SK-N-SH (cell line): ENCODE results near the gene EGFLAM. TPM values are rescaled to one million over a fixed set of nuclear protein-coding genes. Genes with fewer than 3 reads are reported as not detected.

ENCODE experiments used
- CTCF ChIA-PET: fragments of 300-600, 350-600 bp; formaldehyde crosslinking; extraction: SDS; loops from one replicate; lab custom pipeline; 2021; lab: Yijun Ruan, JAX
- POLR2A ChIA-PET: fragments of 350-600 bp; sonication (Branson Sonifier 250); formaldehyde crosslinking; extraction: SDS; loops from one replicate; lab custom pipeline; 2020; ENCODE audit warnings: antibody characterized with exemption, inconsistent platforms; lab: Yijun Ruan, JAX
- DNase-seq: peaks from one replicate; pipeline ENCODE4 v3.0.0; 2012
- H2AFZ ChIP-seq: fragments of 200-600 bp; sonication (generic); 2 replicates; pipeline ENCODE4 v1.8.1; 2016; ENCODE audit warnings: antibody characterized with exemption, mild to moderate bottlenecking, low read depth
- H3F3A ChIP-seq: fragments of 200-600 bp; sonication (generic); replicated peaks from 2 replicates; pipeline ENCODE3; 2016; ENCODE audit warnings: antibody characterized with exemption, mild to moderate bottlenecking; ENCODE audit not compliant: insufficient read depth
- H3K27ac ChIP-seq, 2 experiments: fragments of 200-500 bp in 1 of 2; fragments of 200-600 bp in 1 of 2; sonication (Bioruptor generic) in 1 of 2; sonication (generic), shearing (Covaris generic) in 1 of 2; 2 replicates each; pipeline versions ENCODE4 v1.5.1 to v1.6.1; 2014 to 2016; ENCODE audit warnings: low read depth in 2 of 2, inconsistent platforms in 1 of 2, low read length in 1 of 2, mild to moderate bottlenecking in 1 of 2, mixed read lengths in 1 of 2
- H3K27me3 ChIP-seq: fragments of 200-600 bp; sonication (generic), shearing (Covaris generic); 2 replicates; pipeline ENCODE4 v1.6.1; 2016; ENCODE audit warnings: mixed run types; ENCODE audit not compliant: insufficient read depth
- H3K36me3 ChIP-seq, 2 experiments: fragments of 200-500 bp in 1 of 2; fragments of 200-600 bp in 1 of 2; sonication (Bioruptor generic) in 1 of 2; sonication (generic) in 1 of 2; replicated peaks in 1 of 2; 2 replicates each; pipeline versions ENCODE3 to v1.5.1; 2014 to 2016; ENCODE audit warnings: low read length in 1 of 2, mild to moderate bottlenecking in 1 of 2; ENCODE audit not compliant: insufficient read depth in 2 of 2, control insufficient read depth in 1 of 2
- H3K4me1 ChIP-seq, 2 experiments: fragments of 200-500 bp in 1 of 2; fragments of 200-600 bp in 1 of 2; sonication (Bioruptor generic) in 1 of 2; sonication (generic), shearing (Covaris generic) in 1 of 2; 2 replicates each; pipeline versions ENCODE4 v1.5.1 to v1.6.1; 2014 to 2016; ENCODE audit warnings: low read depth in 1 of 2, low read length in 1 of 2, mixed run types in 1 of 2; ENCODE audit not compliant: insufficient read depth in 2 of 2, control insufficient read depth in 1 of 2
- H3K4me2 ChIP-seq: fragments of 200-600 bp; sonication (generic), shearing (Covaris generic); 2 replicates; pipeline ENCODE4 v1.6.1; 2017; ENCODE audit warnings: mixed run types
- H3K4me3 ChIP-seq, 2 experiments: fragments of 200-500 bp in 1 of 2; fragments of 200-600 bp in 1 of 2; sonication (Bioruptor generic) in 1 of 2; sonication (generic), shearing (Covaris generic) in 1 of 2; 2 replicates each; pipeline versions ENCODE4 v1.5.1 to v1.8.1; 2014 to 2016; ENCODE audit warnings: low read depth in 2 of 2, inconsistent platforms in 1 of 2, low read length in 1 of 2, mild to moderate bottlenecking in 1 of 2, mixed read lengths in 1 of 2, moderate library complexity in 1 of 2
- H3K79me2 ChIP-seq: fragments of 200-600 bp; sonication (generic); 2 replicates; pipeline ENCODE4 v1.8.1; 2017; ENCODE audit warnings: mild to moderate bottlenecking; ENCODE audit not compliant: insufficient read depth
- H3K9ac ChIP-seq: fragments of 200-600 bp; sonication (generic); 2 replicates; pipeline ENCODE4 v1.6.1; 2017; ENCODE audit warnings: mixed run types
- H3K9me2 ChIP-seq: fragments of 200-600 bp; sonication (generic); 2 replicates; pipeline ENCODE4 v1.6.1; 2017; ENCODE audit warnings: mixed run types
- H3K9me3 ChIP-seq: fragments of 200-600 bp; sonication (generic); 2 replicates; pipeline ENCODE4 v1.6.1; 2017; ENCODE audit warnings: mixed run types, mild to moderate bottlenecking, moderate library complexity
- H4K20me1 ChIP-seq: fragments of 200-600 bp; sonication (generic); 2 replicates; pipeline ENCODE4 v1.6.1; 2017; ENCODE audit warnings: mild to moderate bottlenecking, mixed run types; ENCODE audit not compliant: insufficient read depth
- EP300 ChIP-seq, 2 experiments: IDR thresholded peaks; 2 replicates each; pipeline versions ENCODE4 v1.4.0 to v1.6.1; 2012; ENCODE audit warnings: borderline replicate concordance in 1 of 2, low read depth in 1 of 2, low read length in 1 of 2
- EZH2phosphoT487 ChIP-seq: fragments of 200-600 bp; sonication (generic); IDR thresholded peaks from 2 replicates; pipeline ENCODE4 v1.6.1; 2017; ENCODE audit warnings: low read depth, mixed run types, mild to moderate bottlenecking, antibody characterized with exemption, moderate library complexity, borderline replicate concordance
- FOSL2 ChIP-seq: IDR thresholded peaks from 2 replicates; pipeline ENCODE4 v1.4.0; 2012; ENCODE audit warnings: low read depth, mild to moderate bottlenecking, moderate library complexity, borderline replicate concordance
- FOXJ3 ChIP-seq: sonication (generic); formaldehyde crosslinking; IDR thresholded peaks from 2 replicates; pipeline ENCODE4 v1.5.1; 2020; ENCODE audit warnings: mild to moderate bottlenecking, missing genetic modification reagents
- GABPA ChIP-seq: IDR thresholded peaks from 2 replicates; pipeline ENCODE4 v1.4.0; 2012; ENCODE audit warnings: low read depth, mild to moderate bottlenecking
- GATA2 ChIP-seq: sonication (generic); formaldehyde crosslinking; IDR thresholded peaks from 2 replicates; pipeline ENCODE4 v1.5.0; 2020; ENCODE audit warnings: mild to moderate bottlenecking, missing genetic modification reagents
- JUND ChIP-seq: IDR thresholded peaks from 2 replicates; pipeline ENCODE4 v1.4.0; 2012
- MXI1 ChIP-seq: IDR thresholded peaks from 2 replicates; pipeline ENCODE4 v1.6.1; 2012; ENCODE audit warnings: mild to moderate bottlenecking, low read depth, low read length, improper control_type of control experiment
- NFIC ChIP-seq: IDR thresholded peaks from 2 replicates; pipeline ENCODE4 v1.4.0; 2012; ENCODE audit warnings: borderline replicate concordance
- NRF1 ChIP-seq: IDR thresholded peaks from 2 replicates; pipeline ENCODE4 v1.6.1; 2012; ENCODE audit warnings: low read depth, mild to moderate bottlenecking, low read length
- POLR2AphosphoS5 ChIP-seq: IDR thresholded peaks from 2 replicates; pipeline ENCODE4 v1.6.1; 2012; ENCODE audit warnings: low read depth, low read length
- RFX5 ChIP-seq: IDR thresholded peaks from 2 replicates; pipeline ENCODE4 v1.6.1; 2012; ENCODE audit warnings: mild to moderate bottlenecking, improper control_type of control experiment, low read length
- SIN3A ChIP-seq: IDR thresholded peaks from 2 replicates; pipeline ENCODE4 v1.6.1; 2012; ENCODE audit warnings: low read depth, mild to moderate bottlenecking, low read length, moderate library complexity, borderline replicate concordance
- SMC3 ChIP-seq: IDR thresholded peaks from 2 replicates; pipeline ENCODE4 v1.6.1; 2012; ENCODE audit warnings: low read depth, low read length, improper control_type of control experiment
- TAF1 ChIP-seq: IDR thresholded peaks from 2 replicates; pipeline ENCODE4 v1.6.1; 2012; ENCODE audit warnings: low read depth, mild to moderate bottlenecking, low read length, moderate library complexity, borderline replicate concordance
- TCF12 ChIP-seq: IDR thresholded peaks from 2 replicates; pipeline ENCODE4 v1.4.0; 2012
- TEAD4 ChIP-seq: IDR thresholded peaks from 2 replicates; pipeline ENCODE4 v1.4.0; 2012; ENCODE audit warnings: mild to moderate bottlenecking, borderline replicate concordance; ENCODE audit not compliant: insufficient read depth
- YY1 ChIP-seq: IDR thresholded peaks from 2 replicates; pipeline ENCODE4 v1.4.0; 2012; ENCODE audit warnings: low read depth, mild to moderate bottlenecking
- WGBS: methylation state at CpG from one replicate; pipeline ENCODE4 v1.1.6; 2017; ENCODE audit warnings: low lambda C conversion rate; 5-methylcytosine and 5-hydroxymethylcytosine counted together
- polyA plus RNA-seq, 3 experiments: library from polyadenylated mRNA; depleted of rRNA; stranded (reverse); fragments of >200 nt; gene quantifications; 2 replicates each; pipeline ENCODE4 v1.2.3, GENCODE V29; 2012
- TF ChIP-seq, protein P1 (sequence below): IDR thresholded peaks from 2 replicates; pipeline ENCODE4; 2012
- TF ChIP-seq, protein P2 (sequence below): fragments of 150-350 bp; IDR thresholded peaks from 2 replicates; pipeline ENCODE4 v1.6.1; 2016; ENCODE audit warnings: mild to moderate bottlenecking, low read depth, low read length
- TF ChIP-seq, protein P3 (sequence below): IDR thresholded peaks from 2 replicates; pipeline ENCODE4 v1.4.0; 2012; ENCODE audit warnings: low read depth

Gene EGFLAM
- polyA plus RNA-seq, 1 of the 3 experiments (the other 2 are of a cell fraction), result 0.05 TPM

DNA sequence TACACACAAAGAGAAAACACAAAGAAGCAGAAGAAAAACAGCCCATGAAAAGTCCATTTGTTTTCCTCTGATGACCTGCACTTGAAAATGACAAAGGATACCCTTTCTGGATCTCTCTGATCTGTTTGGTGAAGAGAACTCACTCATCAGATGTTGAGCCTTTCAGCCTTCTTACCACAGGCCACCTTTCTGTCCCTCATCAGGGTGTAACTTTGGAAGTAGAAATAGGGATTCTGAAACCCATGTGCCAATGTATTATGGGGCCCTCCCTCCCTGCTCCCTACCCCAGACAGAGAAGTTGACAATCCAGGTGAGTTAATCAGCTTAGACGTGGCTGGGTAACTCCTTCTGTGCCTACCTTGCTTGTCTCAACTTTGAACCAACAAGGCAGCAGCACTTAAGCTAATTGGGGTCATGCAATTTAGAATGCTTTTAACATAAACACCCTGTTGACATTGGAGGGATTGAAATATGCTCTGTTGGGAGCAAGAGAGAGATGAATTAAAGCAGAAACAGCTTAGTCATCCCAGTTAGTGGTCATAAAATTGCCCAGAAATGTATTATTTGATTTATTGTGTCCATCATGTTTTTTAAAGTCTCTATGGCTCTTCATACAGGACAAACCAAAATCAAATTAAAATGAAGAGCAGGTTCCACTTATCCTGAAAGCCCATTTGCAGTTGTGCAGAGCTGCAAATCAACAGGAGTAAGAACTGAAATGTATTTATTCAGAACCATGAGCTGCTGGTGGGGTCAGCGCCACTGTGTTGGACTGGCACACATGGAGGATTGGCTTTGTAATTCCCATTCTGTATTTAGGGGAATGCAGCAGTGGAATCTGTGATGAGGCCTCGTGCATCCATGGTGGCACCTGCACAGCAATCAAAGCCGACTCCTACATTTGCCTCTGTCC, 166.0 kb downstream of the EGFLAM start:
- Histone ChIP-seq H3K9me3 (no peaks in the 10 kb centered on the region), H3K27ac (peak overlapping the region in 1 of 2 experiments; percentile 34; a peak in 1 of 4 replicates), H3K4me2 (no peak overlapping the region), H2AFZ (no peak overlapping the region), H3K9ac (no peak overlapping the region), H3K4me3 (no peak overlapping the region), H3K36me3 (no peaks in the 10 kb centered on the region), H3K79me2 (no peaks in the 10 kb centered on the region), H3K9me2 (no peaks in the 10 kb centered on the region), H4K20me1 (no peaks in the 10 kb centered on the region), H3K4me1 (peaks cover 7 to 15% of the 10 kb centered on the region in 2 experiments; a peak in 3 of 4 replicates), H3K27me3 (no peaks in the 10 kb centered on the region), H3F3A (no peaks in the 10 kb centered on the region)
- TF ChIP-seq EP300 (IDR thresholded peaks at IDR 0.05; ENCODE audit: borderline replicate concordance in 1 of 2, low read depth in 1 of 2, low read length in 1 of 2) (peak; percentile 52 to 54; a peak in 2 of 4 replicates), TCF12 (peak; percentile 54; the same call in 1 of the 2 replicates), SMC3 (no peak), NRF1 (no peak), TEAD4 (0 out of 2 replicates have a peak, but pooled peaks have one; percentile 20), JUND (peak; percentile 32; the same call in 1 of the 2 replicates), FOSL2 (0 out of 2 replicates have a peak, but pooled peaks have one; percentile 7), POLR2AphosphoS5 (peak; percentile 48; the same call in 1 of the 2 replicates)
- TF ChIP-seq, protein P1, sequence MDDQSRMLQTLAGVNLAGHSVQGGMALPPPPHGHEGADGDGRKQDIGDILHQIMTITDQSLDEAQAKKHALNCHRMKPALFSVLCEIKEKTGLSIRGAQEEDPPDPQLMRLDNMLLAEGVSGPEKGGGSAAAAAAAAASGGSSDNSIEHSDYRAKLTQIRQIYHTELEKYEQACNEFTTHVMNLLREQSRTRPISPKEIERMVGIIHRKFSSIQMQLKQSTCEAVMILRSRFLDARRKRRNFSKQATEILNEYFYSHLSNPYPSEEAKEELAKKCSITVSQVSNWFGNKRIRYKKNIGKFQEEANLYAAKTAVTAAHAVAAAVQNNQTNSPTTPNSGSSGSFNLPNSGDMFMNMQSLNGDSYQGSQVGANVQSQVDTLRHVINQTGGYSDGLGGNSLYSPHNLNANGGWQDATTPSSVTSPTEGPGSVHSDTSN, result peak; percentile 71
- ChIA-PET POLR2A (no interaction called here), CTCF (interaction anchor here (0.6 to 2.1 kb wide), 4 partner anchors 17 to 622 kb away, joined by 3 to 8 read pairs (median 4); no protein-coding TSS in a partner anchor)
- DNase-seq, result no peak
- 24% methylated on average over 2 of the region's 4 CpGs for WGBS

DNA sequence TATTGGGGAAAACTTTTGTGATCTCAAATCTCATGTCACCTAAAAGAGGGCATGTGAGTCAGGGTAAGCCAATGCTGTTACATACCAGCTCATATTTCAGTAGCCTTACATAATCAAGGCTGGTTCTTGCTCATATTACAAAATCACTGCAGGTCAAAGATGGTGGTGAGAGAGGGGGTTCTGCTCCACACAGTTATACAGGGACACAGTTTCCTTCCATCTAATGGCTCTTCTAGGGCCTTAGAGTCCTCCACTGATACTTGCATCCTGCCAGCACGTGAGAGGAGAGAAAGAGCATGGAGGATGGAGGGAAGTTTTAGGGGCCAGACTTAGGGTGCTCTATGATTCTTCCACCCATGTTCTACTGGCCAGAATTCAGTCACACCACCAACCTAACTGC, 168.1 kb downstream of the EGFLAM start:
- Histone ChIP-seq H2AFZ (peak overlapping the region; percentile 58; the same call in 1 of the 2 replicates), H3F3A (no peaks in the 10 kb centered on the region), H3K27ac (no peak overlapping the region), H3K9me2 (no peaks in the 10 kb centered on the region), H3K9me3 (no peaks in the 10 kb centered on the region), H3K4me3 (no peak overlapping the region), H3K27me3 (no peaks in the 10 kb centered on the region), H4K20me1 (no peaks in the 10 kb centered on the region), H3K4me2 (no peak overlapping the region), H3K9ac (no peak overlapping the region), H3K79me2 (no peaks in the 10 kb centered on the region), H3K36me3 (no peaks in the 10 kb centered on the region), H3K4me1 (peaks cover 7 to 15% of the 10 kb centered on the region in 2 experiments; a peak in 3 of 4 replicates)
- DNase-seq, result no peak
- ChIA-PET CTCF (interaction anchor here (0.9 to 1.3 kb wide), 3 partner anchors 8 to 161 kb away, joined by 3 to 10 read pairs (median 3); no protein-coding TSS in a partner anchor), POLR2A (no interaction called here)
- TF ChIP-seq GATA2 (no peak), YY1 (no peak), GABPA (no peak), NRF1 (no peak), NFIC (no peak), EZH2phosphoT487 (no peak), FOSL2 (no peak), MXI1 (no peak), TEAD4 (no peak), POLR2AphosphoS5 (no peak), TAF1 (no peak), RFX5 (no peak), SIN3A (no peak), FOXJ3 (no peak), SMC3 (no peak)
- TF ChIP-seq, protein P1, result no peak
- TF ChIP-seq, protein P2, sequence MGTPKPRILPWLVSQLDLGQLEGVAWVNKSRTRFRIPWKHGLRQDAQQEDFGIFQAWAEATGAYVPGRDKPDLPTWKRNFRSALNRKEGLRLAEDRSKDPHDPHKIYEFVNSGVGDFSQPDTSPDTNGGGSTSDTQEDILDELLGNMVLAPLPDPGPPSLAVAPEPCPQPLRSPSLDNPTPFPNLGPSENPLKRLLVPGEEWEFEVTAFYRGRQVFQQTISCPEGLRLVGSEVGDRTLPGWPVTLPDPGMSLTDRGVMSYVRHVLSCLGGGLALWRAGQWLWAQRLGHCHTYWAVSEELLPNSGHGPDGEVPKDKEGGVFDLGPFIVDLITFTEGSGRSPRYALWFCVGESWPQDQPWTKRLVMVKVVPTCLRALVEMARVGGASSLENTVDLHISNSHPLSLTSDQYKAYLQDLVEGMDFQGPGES, result no peak
- TF ChIP-seq, protein P3, sequence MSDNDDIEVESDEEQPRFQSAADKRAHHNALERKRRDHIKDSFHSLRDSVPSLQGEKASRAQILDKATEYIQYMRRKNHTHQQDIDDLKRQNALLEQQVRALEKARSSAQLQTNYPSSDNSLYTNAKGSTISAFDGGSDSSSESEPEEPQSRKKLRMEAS, result no peak
- 83% methylated on average over 1 of the region's 1 CpG for WGBS
